Activated CD4-positive, alpha-beta T cell treated with anti-CD3 and anti-CD28 coated beads for 24 hours (primary cell): ENCODE data around the gene KIRREL3.
"Not testable (repeated sequence)": the region's sequence is repeated elsewhere in the genome, so short reads cannot be mapped to it uniquely, and the experiment has no call there.

Source experiments
- DNase-seq, 2 donors: peaks; one replicate each; pipeline ENCODE4 v3.0.0-alpha.2; 2020; ENCODE audit warnings: low read depth in 2 of 2

KIRREL3 gene

DNA sequence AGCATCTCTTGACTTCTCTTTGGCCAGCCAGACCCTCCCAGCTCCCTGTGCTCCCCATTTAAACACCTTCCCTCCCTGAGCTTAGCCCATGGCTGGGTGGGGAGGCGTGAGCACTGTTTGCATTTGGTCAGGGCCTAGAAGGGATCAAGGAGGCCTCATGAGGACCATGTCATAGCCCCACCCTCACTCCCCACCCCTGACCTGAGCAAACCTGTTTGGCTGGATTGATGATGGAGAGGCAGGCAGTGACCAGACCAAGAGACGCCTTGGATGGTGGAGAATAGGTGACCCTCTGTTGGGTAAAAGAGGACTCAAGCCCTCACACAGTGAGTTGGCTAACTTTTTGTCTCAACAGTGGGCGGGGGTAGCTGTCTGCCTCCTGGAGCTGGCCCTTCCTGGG is 595.2 kb downstream of the KIRREL3 start:
- DNase-seq: no peak

- DNase-seq: no peak
Measured at GRCh38 chr11:126404367-126404766, 596.2 kb downstream of the KIRREL3 start.

- no peak for DNase-seq
Measured at GRCh38 chr11:126403658-126404057, 596.9 kb downstream of the KIRREL3 start.

DNA sequence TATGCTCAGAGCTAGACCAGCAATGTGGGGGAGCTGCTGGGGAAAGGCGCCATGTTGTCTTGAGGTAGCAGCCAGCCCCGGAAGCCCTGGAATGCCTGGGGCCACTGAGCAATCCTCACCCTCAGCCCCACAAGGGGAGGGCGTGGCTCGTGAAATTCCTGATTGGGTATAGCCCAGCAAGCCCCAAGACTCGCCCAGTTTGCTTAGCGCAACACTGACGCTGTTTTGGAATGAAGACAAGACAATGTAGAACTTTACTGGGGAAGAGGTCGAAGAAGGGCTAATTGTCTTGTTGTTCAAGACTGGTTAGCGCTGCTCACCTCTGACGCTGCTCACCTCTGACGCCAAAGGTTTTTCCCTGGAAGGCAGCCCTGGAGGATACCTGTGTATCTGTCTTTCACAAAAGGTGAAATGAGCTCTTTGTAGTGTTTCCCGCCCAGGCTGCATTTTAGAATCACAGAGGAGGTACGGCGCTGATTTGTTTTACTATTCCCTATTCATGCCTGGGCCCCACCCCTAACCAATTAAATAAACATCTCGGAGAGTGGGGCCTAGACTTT is 597.5 kb downstream of the KIRREL3 start:
- no peak for DNase-seq

DNA sequence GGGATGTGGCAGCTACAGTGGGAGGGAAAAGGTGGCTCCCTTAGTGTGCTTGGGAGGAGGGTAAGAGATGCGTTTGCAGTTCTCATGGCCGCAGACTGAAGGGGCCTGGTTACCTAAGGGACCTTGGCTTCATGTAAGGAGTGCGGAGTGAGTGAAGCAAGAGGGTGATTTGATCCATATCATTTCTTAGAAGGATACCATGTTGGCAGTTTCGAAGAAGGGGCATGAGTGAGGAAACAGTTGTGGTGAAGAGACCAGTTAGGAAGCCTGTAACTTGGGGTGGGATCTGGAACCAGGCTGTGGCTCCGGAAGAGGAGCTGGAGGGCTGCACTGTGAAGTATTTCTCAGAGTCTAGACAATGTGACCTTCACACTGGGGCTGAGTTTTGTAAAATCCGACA is 600.1 kb downstream of the KIRREL3 start:
- DNase-seq: no peak

GRCh38 chr11:126400019-126400418 is 600.6 kb downstream of the KIRREL3 start:
- DNase-seq: no peak

- DNase-seq: no peak
Measured at GRCh38 chr11:126398721-126399120, 601.8 kb downstream of the KIRREL3 start.

GRCh38 chr11:126398296-126398695 is 602.3 kb downstream of the KIRREL3 start:
- no peak for DNase-seq

DNA sequence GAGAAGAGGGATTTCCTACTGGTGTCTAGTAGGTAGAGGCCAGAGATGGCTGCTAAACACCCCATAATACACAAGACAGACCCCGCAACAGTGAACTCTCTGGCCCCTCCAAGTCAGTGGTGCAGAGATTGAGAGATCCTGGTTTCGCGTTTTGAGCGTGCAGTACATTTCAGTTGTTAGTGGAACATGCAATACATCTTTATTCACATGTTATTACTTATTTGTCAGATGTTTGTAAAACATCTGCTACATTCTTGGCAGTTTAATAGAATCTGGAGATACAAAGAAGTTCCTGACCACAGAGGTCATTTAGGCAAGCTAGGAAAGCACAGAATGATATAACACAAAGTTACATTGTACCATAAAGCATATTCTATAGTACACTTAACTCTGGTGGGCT is 603.6 kb downstream of the KIRREL3 start:
- DNase-seq: no peak

GRCh38 chr11:126396266-126396665 is 604.3 kb downstream of the KIRREL3 start:
- DNase-seq: not testable (repeated sequence)

DNA sequence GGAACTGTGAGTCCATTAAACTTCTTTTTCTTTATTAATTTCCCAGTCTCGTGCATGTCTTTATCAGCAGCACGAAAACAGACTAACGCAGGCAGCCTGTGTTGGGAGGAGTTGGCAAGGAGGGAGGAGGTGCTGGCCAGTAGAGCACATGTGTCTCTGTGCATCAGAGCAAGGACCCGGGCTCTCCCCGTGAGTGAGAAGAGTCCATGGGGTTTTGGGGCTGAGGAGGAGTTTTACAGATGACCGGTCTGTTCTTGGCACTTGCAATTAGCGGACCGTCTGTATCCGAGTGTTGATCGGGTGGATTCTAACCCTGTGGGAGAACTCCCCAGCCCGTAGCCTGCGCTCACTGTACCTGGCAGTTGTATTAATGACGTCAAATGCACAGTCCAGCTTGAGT is 604.8 kb downstream of the KIRREL3 start:
- DNase-seq: not testable (repeated sequence)

GRCh38 chr11:126394634-126395072 is 605.9 kb downstream of the KIRREL3 start:
- not testable (repeated sequence) for DNase-seq

DNA sequence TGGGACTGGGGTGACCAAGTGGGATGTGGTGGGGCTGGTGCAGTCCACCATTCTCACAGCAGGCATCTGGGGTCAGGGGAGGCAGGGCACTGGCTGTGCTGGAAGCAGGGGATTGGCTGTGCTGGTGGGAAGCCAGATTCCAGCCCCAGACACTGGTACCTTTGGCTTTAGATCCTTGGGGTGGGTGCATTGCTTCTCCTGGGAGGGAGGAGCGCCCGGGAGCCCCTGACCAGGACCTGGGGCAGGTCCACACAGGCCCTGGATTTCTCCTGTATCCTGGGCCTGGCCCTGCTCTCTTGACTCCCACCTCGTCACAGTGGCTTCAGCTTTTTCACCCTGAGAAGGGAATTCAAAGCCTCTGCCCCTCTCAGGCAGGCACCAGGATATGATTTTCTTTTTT is 606.5 kb downstream of the KIRREL3 start:
- no peak for DNase-seq

DNA sequence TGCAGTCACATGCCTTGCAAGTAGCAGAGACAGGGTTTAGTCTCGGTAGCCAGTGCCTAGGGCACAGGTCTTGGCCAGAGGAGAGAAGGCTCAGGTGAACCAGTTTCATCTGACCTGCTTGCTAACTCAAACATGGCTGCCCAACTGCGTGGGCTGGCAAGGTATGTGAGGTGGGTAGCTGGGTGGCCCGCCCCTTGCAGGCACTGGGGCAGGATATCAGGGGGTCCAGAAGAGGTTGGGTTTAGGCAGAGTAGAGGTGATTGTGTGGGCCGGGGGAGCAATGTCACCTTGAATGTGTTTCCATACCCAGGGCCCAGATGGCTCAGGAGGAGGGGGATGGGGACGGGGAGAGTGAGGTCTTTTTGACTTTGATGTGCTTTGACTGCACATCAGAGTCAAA is 607.4 kb downstream of the KIRREL3 start:
- DNase-seq: no peak

GRCh38 chr11:126392633-126393013 is 607.9 kb downstream of the KIRREL3 start:
- no peak for DNase-seq

- DNase-seq: no peak
Measured at GRCh38 chr11:126391970-126392632, 608.5 kb downstream of the KIRREL3 start.

GRCh38 chr11:126391286-126391954 is 609.1 kb downstream of the KIRREL3 start:
- no peak for DNase-seq

- no peak for DNase-seq
Measured at GRCh38 chr11:126390272-126390867, 610.2 kb downstream of the KIRREL3 start.

DNA sequence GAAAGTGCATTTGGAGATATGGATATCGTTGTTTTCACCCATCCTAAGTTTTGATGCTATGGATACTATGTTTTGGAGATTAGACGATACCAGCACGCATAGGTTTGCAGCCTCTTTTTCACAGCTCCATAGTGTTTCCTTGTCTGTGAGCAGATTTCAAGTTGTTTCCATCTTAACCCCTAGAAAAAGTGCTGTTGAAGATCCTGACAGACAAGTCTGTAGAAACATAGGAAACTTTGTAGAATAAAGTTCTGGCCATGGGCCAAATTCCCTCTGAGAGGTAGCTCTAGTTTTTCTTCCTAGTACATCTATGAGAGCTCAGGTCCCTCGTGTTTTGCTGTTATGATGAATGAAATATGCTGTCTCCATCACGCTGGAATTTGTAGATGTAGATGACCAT is 612.7 kb downstream of the KIRREL3 start:
- no peak for DNase-seq

DNA sequence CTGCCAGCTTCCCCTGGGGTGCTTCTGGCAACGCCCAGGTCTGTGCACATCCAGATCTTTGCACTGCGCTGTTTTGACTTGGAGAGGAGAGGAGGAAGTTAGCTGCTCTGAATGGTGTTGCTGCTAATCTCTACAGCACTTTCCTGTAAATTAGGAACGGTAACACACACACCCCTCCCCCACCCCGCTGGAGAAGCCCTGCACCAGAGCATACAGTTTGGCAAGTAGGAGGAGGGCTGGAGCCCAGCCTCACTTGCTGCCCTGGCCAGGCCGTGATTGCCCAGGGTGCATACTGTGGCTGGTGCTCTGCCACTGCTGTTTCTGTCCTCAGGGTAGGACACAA is 613.9 kb downstream of the KIRREL3 start:
- not testable (repeated sequence) for DNase-seq

GRCh38 chr11:126385991-126386728 is 614.4 kb downstream of the KIRREL3 start:
- DNase-seq: no peak

- DNase-seq: no peak
Measured at GRCh38 chr11:126384449-126385070, 616.0 kb downstream of the KIRREL3 start.
